SK-N-MC (cell line): Measurements from ENCODE around the gene ZNF322.

Source experiments
- EZH2 ChIP-seq: fragments of 200-600 bp; sonication (generic); IDR thresholded peaks from one replicate; pipeline ENCODE4 v1.6.1; 2017; ENCODE audit warnings: antibody characterized with exemption
- POLR2AphosphoS5 ChIP-seq: IDR thresholded peaks from 2 replicates; pipeline ENCODE4 v1.6.1; 2012; ENCODE audit warnings: mild to moderate bottlenecking, low read depth, low read length, borderline replicate concordance

DNA sequence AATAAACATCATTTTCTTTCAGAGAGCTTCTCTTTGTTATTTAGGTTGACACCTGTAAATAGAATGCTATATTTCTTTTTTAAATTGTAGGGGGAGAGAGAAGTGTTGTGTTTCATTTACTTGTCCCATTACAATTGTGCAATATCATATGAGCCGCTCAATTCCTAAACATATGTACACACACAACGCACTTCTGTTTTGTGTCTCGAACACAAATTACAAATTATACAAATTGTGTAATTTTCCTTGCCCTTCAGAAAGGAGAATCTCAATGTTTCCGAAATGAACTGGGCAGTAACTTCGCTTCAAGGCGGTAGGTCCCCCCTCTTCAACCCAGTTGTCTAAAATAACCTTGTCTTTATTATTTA lies 65.4 kb downstream of the ZNF322 start:
- TF ChIP-seq EZH2 (no peak), POLR2AphosphoS5 (no peak)
